Posterior cingulate gyrus (tissue), 11 donors: ENCODE measurements around the gene PSMC4.

Experiments
- DNase-seq, 10 donors: peaks; one replicate each; pipeline versions ENCODE4 v3.0.0 to v3.0.0-alpha.2; 2020 to 2021; ENCODE audit warnings: mixed read lengths in 3 of 10
- intact Hi-C: fragments of 100-400 bp; cut with DNase I; formaldehyde crosslinking; loops from one replicate; pipeline ENCODE4 v1.15.1; 2023

Gene PSMC4

GRCh38 chr19:39970675-39971379 lies at the start of gene PSMC4:
TSS of gene PSMC4 (plus strand) at chr19:39971165. CDS start at chr19:39971203, 38 bp downstream.
- DNase-seq, result peak; percentile 97 to 100 (median 98)
- intact Hi-C loops, result loop anchor here (1.0 to 5.0 kb wide), 4 partner anchors 26 to 178 kb away; partner anchors contain the start of genes DYRK1B, FBL and ZNF546

DNA sequence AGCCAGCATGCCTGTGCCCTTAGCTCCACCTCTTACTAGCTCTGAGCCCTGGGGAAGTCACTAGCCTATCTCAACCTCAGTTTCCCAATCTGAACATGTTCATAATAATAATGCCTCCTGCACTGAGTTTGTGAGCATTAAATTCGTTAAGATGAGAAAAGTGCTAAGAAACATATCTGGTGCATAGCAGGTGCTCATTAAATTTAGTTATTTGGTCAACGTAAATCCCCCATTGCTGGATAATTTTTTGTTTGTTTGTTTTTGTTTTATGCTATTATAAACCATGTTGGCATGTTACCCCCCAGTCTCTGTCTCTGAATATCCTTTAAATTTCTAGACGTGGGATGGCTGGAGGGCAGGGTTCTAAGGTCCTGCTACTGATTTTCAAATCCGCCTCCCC lies 47.1 kb upstream of the PSMC4 start:
- intact Hi-C loops, result no loop called here
- DNase-seq, result no peak

- intact Hi-C loops, result no loop called here
- DNase-seq, result peak in 1 of 10 donors; percentile 83
Measured at GRCh38 chr19:39924389-39924788, 46.6 kb upstream of the PSMC4 start.

- DNase-seq, result no peak
- intact Hi-C loops, result no loop called here
Measured at GRCh38 chr19:39924952-39925351, 46.0 kb upstream of the PSMC4 start.

- intact Hi-C loops, result no loop called here
- DNase-seq, result no peak
Measured at GRCh38 chr19:39926170-39926760, 44.7 kb upstream of the PSMC4 start.

GRCh38 chr19:39927076-39927475 lies 43.9 kb upstream of the PSMC4 start:
- no peak for DNase-seq
- intact Hi-C loops, result no loop called here

GRCh38 chr19:39927524-39928356 lies 43.2 kb upstream of the PSMC4 start:
- DNase-seq, result no peak
- intact Hi-C loops, result no loop called here

DNA sequence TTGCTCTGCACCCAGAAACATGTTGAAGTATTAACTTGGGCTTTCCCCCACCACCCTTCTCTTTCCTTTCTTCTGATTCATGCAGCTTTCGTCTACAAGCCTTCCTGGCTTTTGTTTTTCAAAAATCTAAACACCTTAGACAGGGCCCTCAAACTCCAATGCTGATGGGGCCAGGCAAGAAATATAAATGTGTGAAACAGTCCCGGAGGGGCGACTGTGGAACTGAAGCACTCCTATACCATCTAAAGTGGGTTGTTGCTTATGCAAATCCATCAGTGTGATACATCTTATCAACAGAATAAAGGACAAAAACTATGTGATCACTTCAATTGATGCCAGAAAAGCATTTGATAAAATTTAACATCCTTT lies 42.6 kb upstream of the PSMC4 start:
- DNase-seq, result no peak
- intact Hi-C loops, result no loop called here

GRCh38 chr19:39929750-39930149 lies 41.2 kb upstream of the PSMC4 start:
- no peak for DNase-seq
- intact Hi-C loops, result no loop called here

DNA sequence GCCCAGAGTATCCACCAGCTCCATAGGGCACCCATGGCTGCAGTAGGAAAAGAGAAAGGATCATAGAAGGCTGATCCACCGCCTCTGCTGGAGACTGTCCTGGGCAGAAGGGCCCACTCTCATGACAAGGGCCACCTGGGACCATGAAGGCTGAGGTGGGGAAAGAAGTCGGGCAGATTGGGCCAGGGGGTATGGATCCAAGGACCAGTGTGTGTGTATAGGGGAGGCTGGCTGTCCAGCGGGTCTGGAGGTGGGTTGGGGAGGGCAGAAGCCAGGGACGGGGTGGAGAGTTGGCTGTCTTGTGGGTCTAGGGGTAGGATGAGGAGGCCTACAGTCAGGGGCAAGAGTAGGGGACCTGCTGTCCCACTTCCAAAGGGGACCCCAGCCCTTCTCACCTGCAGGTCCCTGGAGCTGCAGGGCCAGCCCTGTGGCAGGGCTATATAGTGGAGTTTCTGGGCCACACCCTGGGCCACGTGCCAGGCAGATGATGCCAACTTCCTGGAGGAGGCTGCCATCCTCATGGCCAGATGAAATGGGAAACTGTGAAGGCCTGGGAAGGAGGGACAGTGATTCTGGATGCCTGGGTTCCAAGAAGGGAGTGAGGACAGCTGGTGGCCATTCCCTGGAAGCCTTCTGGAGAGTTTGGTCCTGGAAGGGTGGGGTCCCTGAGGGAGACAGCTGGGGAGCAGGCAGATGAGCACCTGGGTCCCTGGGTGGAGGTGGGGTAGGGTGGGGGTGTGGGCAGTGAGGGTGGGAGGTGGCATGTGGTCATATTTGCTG lies 36.2 kb upstream of the PSMC4 start, which contains the start of gene FCGBP:
TSS of gene FCGBP (minus strand) at position 51 of the 780 bp plus-strand sequence.
- no peak for DNase-seq
- intact Hi-C loops, result no loop called here

- intact Hi-C loops, result no loop called here
- no peak for DNase-seq
Measured at GRCh38 chr19:39935364-39935661, 35.7 kb upstream of the PSMC4 start.

- DNase-seq, result no peak
Measured at GRCh38 chr19:39936020-39936419, 34.9 kb upstream of the PSMC4 start.

DNA sequence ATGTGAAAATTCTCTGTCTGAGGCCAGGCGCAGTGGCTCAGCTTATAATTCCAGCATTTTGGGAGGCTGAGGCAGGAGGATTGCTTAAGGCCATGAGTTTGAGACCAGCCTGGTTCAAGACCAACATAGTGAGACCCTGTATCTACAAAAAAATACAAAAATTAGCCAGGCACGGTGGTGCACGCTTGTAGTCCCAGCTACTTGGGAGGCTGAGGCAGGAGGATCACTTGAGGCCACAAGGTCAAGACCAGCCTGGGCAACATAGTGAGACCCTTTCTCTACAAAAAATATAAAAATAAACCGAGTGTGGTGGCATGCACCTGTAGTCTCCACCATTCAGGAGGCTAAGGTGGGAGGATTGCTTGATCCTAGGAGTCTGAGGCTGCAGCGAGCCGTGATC lies 34.3 kb upstream of the PSMC4 start:
- no peak for DNase-seq
- intact Hi-C loops, result no loop called here

More at GRCh38 chr19:39936020-39936419, 34.9 kb upstream of the PSMC4 start:
- intact Hi-C loops, result no loop called here

DNA sequence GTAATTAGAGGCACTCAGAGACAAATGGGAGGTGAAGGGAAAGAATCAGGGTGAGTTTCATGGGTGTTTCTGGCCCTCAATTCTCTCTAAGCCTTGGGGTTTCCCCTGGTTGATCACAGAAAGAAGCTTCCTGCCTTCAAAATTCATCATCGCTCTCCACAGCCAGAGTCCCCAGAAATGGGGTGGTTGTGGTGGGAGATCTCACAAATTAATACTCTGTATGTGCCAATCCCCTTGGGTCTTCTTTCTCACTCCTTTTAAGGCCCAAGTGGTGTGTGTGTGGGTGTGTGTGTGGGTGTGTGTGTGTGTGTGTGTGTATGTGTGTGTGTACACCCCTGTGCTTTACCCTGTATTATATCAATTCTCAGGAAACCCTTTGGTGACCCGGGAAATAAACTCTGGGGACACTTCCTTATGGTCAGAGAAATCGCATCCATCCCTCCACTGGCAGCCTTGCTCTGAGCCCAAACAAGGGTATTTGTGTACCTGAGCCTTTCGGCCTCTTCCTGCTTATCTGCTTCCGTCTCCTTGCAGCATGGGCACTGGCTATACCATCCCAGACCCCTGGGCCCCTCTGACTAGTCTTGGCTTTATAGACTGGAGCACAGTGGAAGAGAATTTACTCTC lies 33.8 kb upstream of the PSMC4 start:
- no peak for DNase-seq
- intact Hi-C loops, result no loop called here

GRCh38 chr19:39937787-39938186 lies 33.2 kb upstream of the PSMC4 start:
- intact Hi-C loops, result no loop called here
- no peak for DNase-seq

- intact Hi-C loops, result no loop called here
- DNase-seq, result no peak
Measured at GRCh38 chr19:39939556-39939955, 31.4 kb upstream of the PSMC4 start.

- intact Hi-C loops, result no loop called here
Measured at GRCh38 chr19:39940221-39940833, 30.6 kb upstream of the PSMC4 start.

GRCh38 chr19:39941151-39941550 lies 29.8 kb upstream of the PSMC4 start:
- intact Hi-C loops, result no loop called here
- DNase-seq, result no peak

More at GRCh38 chr19:39940221-39940833, 30.6 kb upstream of the PSMC4 start:
- DNase-seq, result no peak

DNA sequence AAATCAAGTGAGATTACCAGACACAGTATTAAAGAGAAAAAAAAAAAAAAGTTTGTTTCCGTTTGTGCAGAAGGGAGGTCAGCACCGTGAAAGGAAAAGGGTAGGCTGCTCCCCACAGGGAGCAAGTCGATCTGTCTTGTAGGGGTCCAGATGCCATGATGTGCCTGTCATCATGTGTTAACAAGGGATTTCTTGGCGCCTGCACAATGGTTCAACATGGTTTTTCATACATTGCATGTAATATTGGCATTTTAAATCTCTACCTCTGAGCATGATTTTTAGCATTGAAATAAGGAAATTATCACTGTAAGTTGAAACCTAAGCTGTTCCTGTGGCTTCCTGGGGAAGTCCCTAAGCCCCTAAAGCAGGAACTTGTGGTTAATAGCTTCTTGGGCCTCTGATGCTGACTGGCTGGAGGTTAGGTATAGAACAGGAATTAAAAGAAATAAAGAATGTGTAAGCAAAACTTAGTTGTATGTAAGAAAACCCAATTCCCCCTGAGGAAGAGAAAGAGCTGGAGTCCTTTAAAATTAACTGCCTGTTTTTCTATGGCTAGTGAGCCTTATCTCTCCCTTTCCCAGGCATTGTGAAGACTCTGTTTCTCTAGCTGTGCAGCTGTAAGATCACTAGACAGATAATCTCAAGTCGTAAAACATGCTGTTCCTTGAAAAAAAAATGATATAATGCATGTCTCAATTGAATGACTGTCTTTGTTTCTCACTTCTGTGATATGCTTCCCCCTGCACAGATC lies 29.2 kb upstream of the PSMC4 start:
- intact Hi-C loops, result no loop called here
- DNase-seq, result no peak
